Hepatocyte (in vitro differentiated cells): Measurements from ENCODE around the gene MDM2. TPM values are rescaled to one million over a fixed set of nuclear protein-coding genes. Genes with fewer than 3 reads are reported as not detected.

Experiments used
- DNase-seq: peaks from one replicate; pipeline ENCODE4 v3.0.0-alpha.2; 2016; ENCODE audit warnings: low spot score
- H2AFZ ChIP-seq: fragments of 200-600 bp; sonication (generic); 2 replicates; pipeline ENCODE4 v1.6.0; 2016; ENCODE audit warnings: antibody characterized with exemption, mild to moderate bottlenecking
- H3K27ac ChIP-seq: fragments of 200-600 bp; sonication (generic); 2 replicates; pipeline ENCODE4 v1.5.1; 2016; ENCODE audit warnings: mild to moderate bottlenecking
- H3K27me3 ChIP-seq: fragments of 200-600 bp; sonication (generic); 2 replicates; pipeline ENCODE4 v1.6.1; 2016
- H3K36me3 ChIP-seq: fragments of 200-600 bp; sonication (generic); replicated peaks from 2 replicates; pipeline ENCODE4 v1.5.1; 2016; ENCODE audit warnings: low read depth; ENCODE audit not compliant: insufficient read depth
- H3K4me1 ChIP-seq: fragments of 200-600 bp; sonication (generic); 2 replicates; pipeline ENCODE4 v1.5.1; 2016; ENCODE audit warnings: mild to moderate bottlenecking, moderate library complexity; ENCODE audit not compliant: insufficient read depth
- H3K4me2 ChIP-seq: fragments of 200-600 bp; sonication (generic); 2 replicates; pipeline ENCODE4 v1.6.0; 2016
- H3K4me3 ChIP-seq: fragments of 200-600 bp; sonication (generic); 2 replicates; pipeline ENCODE4 v1.5.1; 2016; ENCODE audit warnings: mild to moderate bottlenecking
- H3K79me2 ChIP-seq: fragments of 200-600 bp; sonication (generic); 2 replicates; pipeline ENCODE4 v1.6.0; 2017; ENCODE audit warnings: mild to moderate bottlenecking
- H3K9me2 ChIP-seq: fragments of 200-600 bp; sonication (generic); replicated peaks from 2 replicates; pipeline ENCODE4 v1.6.0; 2017; ENCODE audit warnings: mild to moderate bottlenecking; ENCODE audit not compliant: insufficient read depth
- H3K9me3 ChIP-seq: fragments of 200-600 bp; sonication (generic); 2 replicates; pipeline ENCODE4 v1.5.1; 2016; ENCODE audit warnings: low read depth, mild to moderate bottlenecking
- H4K20me1 ChIP-seq: fragments of 200-600 bp; sonication (generic); 2 replicates; pipeline ENCODE4 v1.6.0; 2016; ENCODE audit warnings: mild to moderate bottlenecking; ENCODE audit not compliant: insufficient read depth, poor library complexity, severe bottlenecking
- CTCF ChIP-seq: fragments of 200-600 bp; sonication (generic); IDR thresholded peaks from 2 replicates; pipeline ENCODE4 v1.5.1; 2016; ENCODE audit warnings: antibody characterized with exemption, mild to moderate bottlenecking; ENCODE audit not compliant: poor library complexity
- EZH2 ChIP-seq: fragments of 200-600 bp; sonication (generic); IDR thresholded peaks from 2 replicates; pipeline ENCODE4 v1.6.1; 2016; ENCODE audit warnings: antibody characterized with exemption, mild to moderate bottlenecking, borderline replicate concordance
- EZH2phosphoT487 ChIP-seq: fragments of 200-600 bp; sonication (generic); IDR thresholded peaks from one replicate; pipeline ENCODE4 v1.6.1; 2018; ENCODE audit warnings: antibody characterized with exemption, mild to moderate bottlenecking, low read depth, moderate library complexity; ENCODE audit not compliant: unreplicated experiment, severe bottlenecking
- WGBS: methylation state at CpG from one replicate; pipeline ENCODE4 v1.1.6; 2016; ENCODE audit warnings: low lambda C conversion rate; ENCODE audit errors: missing lambda C conversion rate; 5-methylcytosine and 5-hydroxymethylcytosine counted together
- polyA plus RNA-seq: library from polyadenylated mRNA; unstranded; fragments of >200 nt; fragmentation: Nextera tagmentation; extraction: Ambion mirVana; gene quantifications from 2 replicates; pipeline ENCODE4 v1.2.1, GENCODE V29; 2016
- total RNA-seq: library from RNA; depleted of rRNA; stranded (reverse); fragments of >200 nt; gene quantifications from 2 replicates; pipeline ENCODE4 v1.2.3, GENCODE V29; 2014

MDM2 gene
- total and polyA plus RNA-seq, 2 experiments from 2014 or later: 42.0 to 77.4 TPM

GRCh38 chr12:68870011-68870410 lies 62.0 kb downstream of the MDM2 start:
- no peaks in the 10 kb centered on the region for H3K79me2 ChIP-seq
- no peaks in the 10 kb centered on the region for H3K4me1 ChIP-seq
- no peaks in the 10 kb centered on the region for H3K9me3 ChIP-seq
- no peak for DNase-seq
- no peak overlapping the region for H2AFZ ChIP-seq
- H3K4me3 ChIP-seq: no peak overlapping the region
- H4K20me1 ChIP-seq: no peaks in the 10 kb centered on the region
- H3K27me3 ChIP-seq: no peaks in the 10 kb centered on the region
- WGBS: 92% methylated on average over 5 of the region's 5 CpGs
- H3K27ac ChIP-seq: no peak overlapping the region
- no peaks in the 10 kb centered on the region for H3K36me3 ChIP-seq
- no peak for TF ChIP-seq EZH2phosphoT487
- no peak for TF ChIP-seq EZH2
- TF ChIP-seq CTCF: no peak
- H3K9me2 ChIP-seq: no peaks in the 10 kb centered on the region
- no peak overlapping the region for H3K4me2 ChIP-seq

- Histone ChIP-seq H3K4me2 (no peak overlapping the region), H3K4me3 (no peak overlapping the region), H3K4me1 (no peaks in the 10 kb centered on the region), H3K9me2 (no peaks in the 10 kb centered on the region), H3K9me3 (no peaks in the 10 kb centered on the region), H3K36me3 (no peaks in the 10 kb centered on the region), H4K20me1 (no peaks in the 10 kb centered on the region), H3K79me2 (no peaks in the 10 kb centered on the region), H3K27ac (no peak overlapping the region), H3K27me3 (no peaks in the 10 kb centered on the region), H2AFZ (no peak overlapping the region)
- TF ChIP-seq EZH2phosphoT487: no peak
- TF ChIP-seq CTCF: no peak
- no peak for TF ChIP-seq EZH2
- 85% methylated on average over 6 of the region's 6 CpGs for WGBS
- no peak for DNase-seq
These were observed 62.5 kb downstream of the MDM2 start for GRCh38 chr12:68870443-68870842.

- no peak for DNase-seq
- Histone ChIP-seq H4K20me1 (no peaks in the 10 kb centered on the region), H3K9me3 (no peaks in the 10 kb centered on the region), H3K27ac (no peak overlapping the region), H3K4me2 (no peak overlapping the region), H3K4me1 (no peaks in the 10 kb centered on the region), H3K4me3 (no peak overlapping the region), H3K27me3 (no peaks in the 10 kb centered on the region), H3K79me2 (no peaks in the 10 kb centered on the region), H2AFZ (no peak overlapping the region), H3K9me2 (no peaks in the 10 kb centered on the region), H3K36me3 (no peaks in the 10 kb centered on the region)
- TF ChIP-seq EZH2 (no peak), EZH2phosphoT487 (no peak), CTCF (no peak)
- 84% methylated on average over 8 of the region's 8 CpGs for WGBS
These were observed 63.4 kb downstream of the MDM2 start for GRCh38 chr12:68871396-68871795.

GRCh38 chr12:68871921-68872320 lies 63.9 kb downstream of the MDM2 start:
- no peak overlapping the region for H3K4me3 ChIP-seq
- H3K27me3 ChIP-seq: no peaks in the 10 kb centered on the region
- H3K36me3 ChIP-seq: no peaks in the 10 kb centered on the region
- WGBS: 85% methylated on average over 6 of the region's 6 CpGs
- H3K9me3 ChIP-seq: no peaks in the 10 kb centered on the region
- DNase-seq: no peak
- H3K4me2 ChIP-seq: no peak overlapping the region
- no peaks in the 10 kb centered on the region for H3K4me1 ChIP-seq
- H3K27ac ChIP-seq: no peak overlapping the region
- TF ChIP-seq CTCF (peak; percentile 33), EZH2phosphoT487 (no peak)
- H3K79me2 ChIP-seq: no peaks in the 10 kb centered on the region
- H4K20me1 ChIP-seq: no peaks in the 10 kb centered on the region
- H2AFZ ChIP-seq: no peak overlapping the region
- no peaks in the 10 kb centered on the region for H3K9me2 ChIP-seq
